ENCODE results near the gene VTA1.

GRCh38 chr6:142223938-142224337 lies 76.9 kb downstream of the VTA1 start:
- TF ChIP-seq ZNF615 (CRISPR knock-in tag; IDR thresholded peaks at IDR 0.05; ENCODE audit: borderline replicate concordance) (no peak), CTCF (CRISPR knock-in tag; IDR thresholded peaks at IDR 0.05) (no peak), ZNF350 (CRISPR knock-in tag; IDR thresholded peaks at IDR 0.05; ENCODE audit: borderline replicate concordance, low read depth) (no peak)

All from HepG2 (cell line).